ENCODE data around the gene ZNF766.

- TF ChIP-seq POLR2A (IDR thresholded peaks at IDR 0.05) (no peak), CTCF (IDR thresholded peaks at IDR 0.05) (no peak), EP300 (IDR thresholded peaks at IDR 0.05; ENCODE audit: low read depth) (no peak)
Measured at GRCh38 chr19:52345162-52345561, 75.8 kb downstream of the ZNF766 start.
